Keratinocyte (primary cell): Measurements from ENCODE around the gene CHGA.

Source experiments
- EZH2 ChIP-seq: IDR thresholded peaks from one replicate; pipeline ENCODE4 v1.6.1; 2012; ENCODE audit warnings: inconsistent platforms, mild to moderate bottlenecking, low read length, moderate library complexity
- TF ChIP-seq, protein P1 (sequence below), 3 experiments: IDR thresholded peaks in 1 of 3; conservative IDR thresholded peaks in 1 of 3; optimal IDR thresholded peaks in 1 of 3; 2 replicates in 2 of 3; 3 replicates in 1 of 3; pipeline versions ENCODE3 to v1.5.1; 2011; ENCODE audit warnings: low read length in 3 of 3, mild to moderate bottlenecking in 3 of 3, moderate library complexity in 2 of 3, control low read depth in 1 of 3, inconsistent platforms in 1 of 3; ENCODE audit not compliant: insufficient read depth in 2 of 3; ENCODE audit errors: extremely low read depth in 1 of 3

DNA sequence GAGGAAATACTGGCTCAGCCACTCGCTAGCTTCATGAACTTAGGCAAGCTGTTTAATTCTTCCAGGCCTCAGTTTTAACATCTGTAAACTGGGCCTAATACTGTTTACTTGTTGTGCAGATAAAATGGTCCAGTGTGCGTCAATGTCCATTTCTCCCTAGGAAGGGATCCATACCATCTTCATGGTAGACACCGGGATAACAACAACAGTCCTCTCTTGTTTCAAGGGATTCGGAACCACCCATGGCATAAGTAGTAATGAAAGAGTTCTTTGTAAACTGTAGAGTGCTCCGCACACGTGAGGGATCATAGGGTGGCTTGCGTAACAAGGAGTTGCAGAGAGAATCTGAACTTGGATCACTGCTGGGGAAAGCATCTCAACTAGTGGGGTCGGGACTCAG lies 17.3 kb upstream of the CHGA start:
- TF ChIP-seq, protein P1, sequence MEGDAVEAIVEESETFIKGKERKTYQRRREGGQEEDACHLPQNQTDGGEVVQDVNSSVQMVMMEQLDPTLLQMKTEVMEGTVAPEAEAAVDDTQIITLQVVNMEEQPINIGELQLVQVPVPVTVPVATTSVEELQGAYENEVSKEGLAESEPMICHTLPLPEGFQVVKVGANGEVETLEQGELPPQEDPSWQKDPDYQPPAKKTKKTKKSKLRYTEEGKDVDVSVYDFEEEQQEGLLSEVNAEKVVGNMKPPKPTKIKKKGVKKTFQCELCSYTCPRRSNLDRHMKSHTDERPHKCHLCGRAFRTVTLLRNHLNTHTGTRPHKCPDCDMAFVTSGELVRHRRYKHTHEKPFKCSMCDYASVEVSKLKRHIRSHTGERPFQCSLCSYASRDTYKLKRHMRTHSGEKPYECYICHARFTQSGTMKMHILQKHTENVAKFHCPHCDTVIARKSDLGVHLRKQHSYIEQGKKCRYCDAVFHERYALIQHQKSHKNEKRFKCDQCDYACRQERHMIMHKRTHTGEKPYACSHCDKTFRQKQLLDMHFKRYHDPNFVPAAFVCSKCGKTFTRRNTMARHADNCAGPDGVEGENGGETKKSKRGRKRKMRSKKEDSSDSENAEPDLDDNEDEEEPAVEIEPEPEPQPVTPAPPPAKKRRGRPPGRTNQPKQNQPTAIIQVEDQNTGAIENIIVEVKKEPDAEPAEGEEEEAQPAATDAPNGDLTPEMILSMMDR (optimal IDR thresholded peaks at IDR 0.05 in 1 of 3, IDR thresholded peaks at IDR 0.05 in 1 of 3, conservative IDR thresholded peaks at IDR 0.05 in 1 of 3; ENCODE audit: extremely low read depth in 1 of 3, insufficient read depth in 2 of 3, low read length in 3 of 3): no peak
- no peak for TF ChIP-seq EZH2
